Measurements from ENCODE around the gene DUOX1.

DUOX1 gene

GRCh38 chr15:45110256-45110820 lies 19.5 kb upstream of the DUOX1 start:
- Histone ChIP-seq H3F3A (ENCODE audit: insufficient read depth) (no peaks in the 10 kb centered on the region), H3K36me3 (ENCODE audit: low read length) (no peaks in the 10 kb centered on the region), H3K4me3 (ENCODE audit: insufficient read depth, low read length, poor library complexity, severe bottlenecking) (no peak overlapping the region), H3K79me2 (ENCODE audit: insufficient read depth, low read length) (no peaks in the 10 kb centered on the region), H2AFZ (ENCODE audit: low read depth, low read length, severe bottlenecking) (no peak overlapping the region), H3K27ac (ENCODE audit: low read depth, low read length) (no peak overlapping the region), H4K20me1 (ENCODE audit: low read depth, low read length) (no peaks in the 10 kb centered on the region), H3K4me2 (ENCODE audit: low read depth, low read length, poor library complexity, severe bottlenecking) (no peak overlapping the region), H3K27me3 (ENCODE audit: low read length) (no peaks in the 10 kb centered on the region), H3K9me2 (replicated peaks; ENCODE audit: insufficient read depth, low read length) (no peaks in the 10 kb centered on the region), H3K9me3 (ENCODE audit: insufficient read depth, low read length) (no peaks in the 10 kb centered on the region), H3K9ac (ENCODE audit: low read length) (no peak overlapping the region)
- no peak for TF ChIP-seq EZH2phosphoT487 (conservative IDR thresholded peaks at IDR 0.05; ENCODE audit: low read length)
- TF ChIP-seq CTCF (IDR thresholded peaks at IDR 0.05; ENCODE audit: insufficient read depth, low read length, poor library complexity, severe bottlenecking) = no peak

- no peaks in the 10 kb centered on the region for H3K27me3 ChIP-seq (ENCODE audit: low read length)
These were observed 18.2 kb upstream of the DUOX1 start for GRCh38 chr15:45111390-45112142.

DNA sequence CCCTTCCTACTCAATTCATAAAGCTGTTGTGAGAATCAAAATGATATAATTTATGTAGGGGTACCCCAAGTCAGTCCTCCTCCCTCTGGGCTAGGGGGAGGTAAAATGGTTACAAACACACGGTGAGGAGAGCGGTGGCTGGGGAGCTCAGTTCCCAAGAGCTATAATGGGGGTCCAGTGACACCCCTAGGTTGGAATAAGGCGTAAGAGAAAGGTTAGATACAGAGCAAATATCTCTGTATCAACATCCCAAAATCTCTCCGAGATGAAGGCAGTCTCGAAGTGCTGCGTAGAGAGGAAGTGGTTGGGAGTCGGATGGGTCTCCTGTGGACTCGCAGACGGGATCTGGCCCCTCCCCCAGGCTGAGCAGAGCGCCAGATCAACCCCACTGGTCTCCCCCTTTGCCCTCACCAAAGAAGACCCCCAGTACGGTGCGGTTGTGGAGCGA lies 17.6 kb upstream of the DUOX1 start:
- Histone ChIP-seq H3F3A (ENCODE audit: insufficient read depth) (no peaks in the 10 kb centered on the region), H3K79me2 (ENCODE audit: insufficient read depth, low read length) (no peaks in the 10 kb centered on the region), H3K9ac (ENCODE audit: low read length) (no peak overlapping the region), H3K36me3 (ENCODE audit: low read length) (no peaks in the 10 kb centered on the region), H3K27me3 (ENCODE audit: low read length) (no peaks in the 10 kb centered on the region), H3K9me3 (ENCODE audit: insufficient read depth, low read length) (no peaks in the 10 kb centered on the region), H4K20me1 (ENCODE audit: low read depth, low read length) (no peaks in the 10 kb centered on the region), H3K4me3 (ENCODE audit: insufficient read depth, low read length, poor library complexity, severe bottlenecking) (no peak overlapping the region), H2AFZ (ENCODE audit: low read depth, low read length, severe bottlenecking) (no peak overlapping the region), H3K27ac (ENCODE audit: low read depth, low read length) (no peak overlapping the region), H3K4me2 (ENCODE audit: low read depth, low read length, poor library complexity, severe bottlenecking) (no peak overlapping the region), H3K9me2 (replicated peaks; ENCODE audit: insufficient read depth, low read length) (no peaks in the 10 kb centered on the region)
- TF ChIP-seq CTCF (IDR thresholded peaks at IDR 0.05; ENCODE audit: insufficient read depth, low read length, poor library complexity, severe bottlenecking) (no peak), EZH2phosphoT487 (conservative IDR thresholded peaks at IDR 0.05; ENCODE audit: low read length) (no peak)

More at GRCh38 chr15:45111390-45112142, 18.2 kb upstream of the DUOX1 start:
- no peaks in the 10 kb centered on the region for H3F3A ChIP-seq (ENCODE audit: insufficient read depth)
- no peak overlapping the region for H3K27ac ChIP-seq (ENCODE audit: low read depth, low read length)
- H3K9me2 ChIP-seq (replicated peaks; ENCODE audit: insufficient read depth, low read length) = no peaks in the 10 kb centered on the region
- no peaks in the 10 kb centered on the region for H3K36me3 ChIP-seq (ENCODE audit: low read length)
- H3K9ac ChIP-seq (ENCODE audit: low read length) = no peak overlapping the region
- H2AFZ ChIP-seq (ENCODE audit: low read depth, low read length, severe bottlenecking) = no peak overlapping the region
- H3K4me3 ChIP-seq (ENCODE audit: insufficient read depth, low read length, poor library complexity, severe bottlenecking) = no peak overlapping the region
- no peaks in the 10 kb centered on the region for H4K20me1 ChIP-seq (ENCODE audit: low read depth, low read length)
- no peaks in the 10 kb centered on the region for H3K79me2 ChIP-seq (ENCODE audit: insufficient read depth, low read length)
- H3K4me2 ChIP-seq (ENCODE audit: low read depth, low read length, poor library complexity, severe bottlenecking) = no peak overlapping the region
- H3K9me3 ChIP-seq (ENCODE audit: insufficient read depth, low read length) = no peaks in the 10 kb centered on the region
- TF ChIP-seq CTCF (IDR thresholded peaks at IDR 0.05; ENCODE audit: insufficient read depth, low read length, poor library complexity, severe bottlenecking) = no peak
- TF ChIP-seq EZH2phosphoT487 (conservative IDR thresholded peaks at IDR 0.05; ENCODE audit: low read length) = no peak

All from SU-DHL-6 (cell line).